GM12878 (cell line): Measurements from ENCODE around the gene IRAG1. TPM values are rescaled to one million over a fixed set of nuclear protein-coding genes. Genes with fewer than 3 reads are reported as not detected.

Source experiments
- ATAC-seq: fragments of 200-7000 bp; cut with Tn5 transposase; 3 replicates; pipeline ENCODE4 v1.9.1; 2020; ENCODE audit warnings: mild to moderate bottlenecking, moderate library complexity
- BruUV-seq: library from RNA; stranded (reverse); fragments of 400-500 nt; replicated peaks from 2 replicates; lab custom pipeline; 2021; lab: Mats Ljungman, UMichigan
- CTCF ChIA-PET: fragments of 300-600 bp; sonication (Branson Sonifier 250); formaldehyde crosslinking; extraction: SDS; loops from one replicate; lab custom pipeline; 2021; ENCODE audit warnings: inconsistent platforms; lab: Yijun Ruan, JAX
- POLR2A ChIA-PET: fragments of 350-600 bp; formaldehyde crosslinking; extraction: SDS; loops from one replicate; lab custom pipeline; 2021; ENCODE audit warnings: inconsistent platforms; lab: Charles Lee
- RAD21 ChIA-PET: fragments of 300-600 bp; sonication (Branson Sonifier 250); formaldehyde crosslinking; loops from one replicate; lab custom pipeline; 2023; ENCODE audit warnings: antibody characterized with exemption; ENCODE audit not compliant: unreplicated experiment; lab: Charles Lee
- SMC1A ChIA-PET: fragments of 300-600 bp; sonication (Branson Sonifier 250); formaldehyde crosslinking; loops from one replicate; lab custom pipeline; 2023; ENCODE audit not compliant: unreplicated experiment, uncharacterized antibody; lab: Charles Lee
- DNase-seq: peaks from one replicate; pipeline ENCODE4 v3.0.0-alpha.2; 2011; ENCODE audit warnings: low read depth, low spot score
- FAIRE-seq: peaks from 3 replicates; lab custom pipeline; 2011; peaks lifted over from hg19 to GRCh38; lab: Jason Lieb, UNC
- H2AFZ ChIP-seq: 2 replicates; pipeline ENCODE4 v1.6.0; 2011; ENCODE audit warnings: low read depth, low read length, control low read depth; ENCODE audit not compliant: control insufficient read depth
- H3K27ac ChIP-seq: 2 replicates; pipeline ENCODE4 v1.5.1; 2011; ENCODE audit warnings: control low read depth; ENCODE audit not compliant: control insufficient read depth, insufficient read depth
- H3K27me3 ChIP-seq, 2 experiments: replicated peaks in 1 of 2; 2 replicates each; pipeline versions ENCODE4 v1.6.0 to v1.6.1; 2011; ENCODE audit warnings: low read length in 1 of 2; ENCODE audit not compliant: control insufficient read depth in 2 of 2, insufficient read depth in 2 of 2
- H3K36me3 ChIP-seq, 2 experiments: 2 replicates each; pipeline ENCODE4 v1.5.1; 2011; ENCODE audit warnings: low read length in 1 of 2; ENCODE audit not compliant: control insufficient read depth in 2 of 2, insufficient read depth in 2 of 2
- H3K4me1 ChIP-seq: 2 replicates; pipeline ENCODE4 v1.6.1; 2011; ENCODE audit warnings: mild to moderate bottlenecking, low read length, moderate library complexity, mixed read lengths; ENCODE audit not compliant: control insufficient read depth, insufficient read depth
- H3K4me2 ChIP-seq: 2 replicates; pipeline ENCODE4 v1.6.0; 2011; ENCODE audit warnings: control low read depth; ENCODE audit not compliant: control insufficient read depth, insufficient read depth
- H3K4me3 ChIP-seq: fragments of 200-600 bp; sonication (generic); 2 replicates; pipeline ENCODE4 v1.5.1; 2016
- H3K79me2 ChIP-seq: 2 replicates; pipeline ENCODE4 v1.6.0; 2011; ENCODE audit warnings: low read length; ENCODE audit not compliant: control insufficient read depth, insufficient read depth
- H3K9ac ChIP-seq: 2 replicates; pipeline ENCODE4 v1.8.0; 2011; ENCODE audit warnings: low read length, control low read depth, mixed read lengths; ENCODE audit not compliant: control insufficient read depth, insufficient read depth
- H3K9me3 ChIP-seq: replicated peaks from 3 replicates; pipeline ENCODE4 v1.5.1; 2011; ENCODE audit warnings: mild to moderate bottlenecking, low read length; ENCODE audit not compliant: control insufficient read depth, insufficient read depth
- H4K20me1 ChIP-seq: 2 replicates; pipeline ENCODE4 v1.6.0; 2011; ENCODE audit not compliant: control insufficient read depth, insufficient read depth
- DPF2 ChIP-seq: fragments of 450-650 bp; IDR thresholded peaks from 2 replicates; pipeline ENCODE4 v1.6.1; 2017; ENCODE audit warnings: mild to moderate bottlenecking
- ELK1 ChIP-seq: IDR thresholded peaks from 2 replicates; pipeline ENCODE4 v1.6.1; 2012; ENCODE audit warnings: low read depth, low read length, improper control_type of control experiment
- GATAD2B ChIP-seq: fragments of 450-650 bp; conservative IDR thresholded peaks from 2 replicates; pipeline ENCODE4 v1.6.1; 2017; ENCODE audit warnings: low read depth, mild to moderate bottlenecking, moderate library complexity
- MEF2A ChIP-seq: IDR thresholded peaks from 2 replicates; pipeline ENCODE4 v1.6.1; 2011; ENCODE audit warnings: low read depth, mild to moderate bottlenecking, low read length, moderate library complexity; ENCODE audit not compliant: insufficient read depth
- POLR2AphosphoS2 ChIP-seq: IDR thresholded peaks from 2 replicates; pipeline ENCODE4 v1.6.1; 2011; ENCODE audit warnings: low read depth, mild to moderate bottlenecking, low read length, improper control_type of control experiment, moderate library complexity
- SUZ12 ChIP-seq: fragments of 200-600 bp; sonication (generic); IDR thresholded peaks from one replicate; pipeline ENCODE4 v1.6.1; 2018; ENCODE audit warnings: antibody characterized with exemption, mild to moderate bottlenecking; ENCODE audit not compliant: unreplicated experiment
- TAF1 ChIP-seq: IDR thresholded peaks from 2 replicates; pipeline ENCODE4 v1.6.1; 2011; ENCODE audit warnings: mild to moderate bottlenecking, low read depth, low read length, borderline replicate concordance
- ZBTB40 ChIP-seq: fragments of 450-650 bp; IDR thresholded peaks from 2 replicates; pipeline ENCODE4 v1.6.1; 2016; ENCODE audit warnings: mild to moderate bottlenecking, moderate library complexity, borderline replicate concordance
- ZNF274 ChIP-seq: IDR thresholded peaks from one replicate; pipeline ENCODE4 v1.8.0; 2011; ENCODE audit not compliant: insufficient read length, insufficient read depth
- WGBS: methylation state at CpG from one replicate; pipeline ENCODE4 v1.1.6; 2016; ENCODE audit warnings: low lambda C conversion rate; ENCODE audit not compliant: insufficient replicate concordance, insufficient coverage; ENCODE audit errors: missing lambda C conversion rate; 5-methylcytosine and 5-hydroxymethylcytosine counted together
- in situ Hi-C: fragments of 300-500 bp; cut with MboI; formaldehyde crosslinking; loops from 9 replicates; pipeline ENCODE4 v1.14.3; 2018; ENCODE audit warnings: mixed read lengths
- intact Hi-C: fragments of 100-400 bp; cut with micrococcal nuclease; formaldehyde crosslinking; loops from one replicate; pipeline ENCODE4 v1.14.2; 2022; ENCODE audit not compliant: unreplicated experiment
- polyA plus RNA-seq, 11 experiments: library from polyadenylated mRNA; depleted of rRNA in 4 of 11; unstranded in 6 of 11; stranded (reverse) in 5 of 11; fragments of >200 nt; fragmentation: Nextera tagmentation in 4 of 11; fragmentation: Illumina TruSeq in 1 of 11; extraction: Ambion mirVana in 4 of 11; extraction: Trizol in 1 of 11; gene quantifications; 1 replicate in 1 of 11; 2 replicates in 10 of 11; pipeline versions ENCODE4 v1.2.1 to v1.2.3, GENCODE V29; 2011 to 2016; ENCODE audit warnings: inconsistent platforms in 2 of 11, missing spikeins in 2 of 11, low read depth in 1 of 11
- total RNA-seq, 4 experiments: library from RNA; depleted of rRNA in 3 of 4; stranded (reverse); fragments of >200 nt in 3 of 4; fragmentation: Illumina TruSeq in 1 of 4; extraction: Trizol in 1 of 4; gene quantifications; 2 replicates each; pipeline versions ENCODE4 v1.2.1 to v1.2.3, GENCODE V29; 2013 to 2021

IRAG1 gene
- total and polyA plus RNA-seq, 10 of the 15 experiments (the other 5 are each of a cell fraction or from before 2014, with no cell fraction given), result 0.02 to 0.18 (median 0.06) TPM; not detected in 4

GRCh38 chr11:10716543-10717259 is 23.1 kb upstream of the IRAG1 start (continued):
- TF ChIP-seq ELK1 (no peak), POLR2AphosphoS2 (no peak), TAF1 (no peak), DPF2 (no peak)

- intact Hi-C loops, result no loop called here
- Histone ChIP-seq H3K36me3 (no peaks in the 10 kb centered on the region), H3K4me3 (no peak overlapping the region), H3K9ac (no peak overlapping the region), H2AFZ (no peak overlapping the region), H3K27ac (no peak overlapping the region), H4K20me1 (no peaks in the 10 kb centered on the region), H3K4me1 (no peaks in the 10 kb centered on the region), H3K4me2 (no peak overlapping the region), H3K79me2 (no peaks in the 10 kb centered on the region), H3K27me3 (no peaks in the 10 kb centered on the region; a peak in 1 of 4 replicates), H3K9me3 (no peaks in the 10 kb centered on the region)
- no TSS peak for BruUV-seq
- ChIA-PET CTCF (no interaction called here), RAD21 (no interaction called here), SMC1A (no interaction called here), POLR2A (no interaction called here)
- FAIRE-seq (no peak), ATAC-seq (no peak), DNase-seq (no peak)
- in situ Hi-C loops, result no loop called here
- TF ChIP-seq GATAD2B, result no peak
- no peak for TF ChIP-seq ZNF274
- no peak for TF ChIP-seq SUZ12
- no peak for TF ChIP-seq ZBTB40
- no peak for TF ChIP-seq MEF2A
- 7% methylated on average over 3 of the region's 3 CpGs for WGBS
These were observed 22.6 kb upstream of the IRAG1 start for GRCh38 chr11:10716122-10716521.
